ENCODE data around the gene KANSL2. TPM values are rescaled to one million over a fixed set of nuclear protein-coding genes. Genes with fewer than 3 reads are reported as not detected.
"Not testable (repeated sequence)": the region's sequence is repeated elsewhere in the genome, so short reads cannot be mapped to it uniquely, and the experiment has no call there.

KANSL2 gene
- polyA plus RNA-seq, 2 donors: 19.1 to 21.5 TPM

GRCh38 chr12:48668996-48669395 is 13.0 kb downstream of the KANSL2 start:
- WGBS, 2 donors: 90 to 92% methylated on average over 14 of the region's 14 CpGs
- H3K36me3 ChIP-seq (ENCODE audit: control insufficient read depth in 2 of 2, insufficient read depth in 2 of 2, low read length in 1 of 2): peaks cover 9 to 22% of the 10 kb centered on the region in 2 donors
- H3K4me1 ChIP-seq (ENCODE audit: control insufficient read depth in 2 of 2, insufficient read depth in 2 of 2, low read length in 1 of 2): no peaks in the 10 kb centered on the region

GRCh38 chr12:48659863-48660262 is 22.2 kb downstream of the KANSL2 start:
- H3K4me3 ChIP-seq (ENCODE audit: low read depth in 1 of 2, low read length in 2 of 2): no peak overlapping the region
- WGBS, 2 donors: 95 to 96% methylated on average over 4 of the region's 4 CpGs
- H3K27me3 ChIP-seq (ENCODE audit: control insufficient read depth in 1 of 2, insufficient read depth in 2 of 2, low read length in 2 of 2): no peaks in the 10 kb centered on the region
- H3K27ac ChIP-seq (ENCODE audit: low read depth in 2 of 2, low read length in 1 of 2): no peak overlapping the region
- no peaks in the 10 kb centered on the region for H3K4me1 ChIP-seq (ENCODE audit: control insufficient read depth in 2 of 2, insufficient read depth in 2 of 2, low read length in 1 of 2)
- H3K9me3 ChIP-seq (ENCODE audit: control insufficient read depth in 2 of 2, insufficient read depth in 1 of 2, low read depth in 1 of 2, low read length in 1 of 2): no peaks in the 10 kb centered on the region
- peaks cover 6 to 9% of the 10 kb centered on the region in 2 donors for H3K36me3 ChIP-seq (ENCODE audit: control insufficient read depth in 2 of 2, insufficient read depth in 2 of 2, low read length in 1 of 2)

More at GRCh38 chr12:48668996-48669395, 13.0 kb downstream of the KANSL2 start:
- Histone ChIP-seq H3K9me3 (ENCODE audit: control insufficient read depth in 2 of 2, insufficient read depth in 1 of 2, low read depth in 1 of 2, low read length in 1 of 2) (no peaks in the 10 kb centered on the region), H3K4me3 (ENCODE audit: low read depth in 1 of 2, low read length in 2 of 2) (no peak overlapping the region), H3K27ac (ENCODE audit: low read depth in 2 of 2, low read length in 1 of 2) (no peak overlapping the region), H3K27me3 (ENCODE audit: control insufficient read depth in 1 of 2, insufficient read depth in 2 of 2, low read length in 2 of 2) (no peaks in the 10 kb centered on the region)

DNA sequence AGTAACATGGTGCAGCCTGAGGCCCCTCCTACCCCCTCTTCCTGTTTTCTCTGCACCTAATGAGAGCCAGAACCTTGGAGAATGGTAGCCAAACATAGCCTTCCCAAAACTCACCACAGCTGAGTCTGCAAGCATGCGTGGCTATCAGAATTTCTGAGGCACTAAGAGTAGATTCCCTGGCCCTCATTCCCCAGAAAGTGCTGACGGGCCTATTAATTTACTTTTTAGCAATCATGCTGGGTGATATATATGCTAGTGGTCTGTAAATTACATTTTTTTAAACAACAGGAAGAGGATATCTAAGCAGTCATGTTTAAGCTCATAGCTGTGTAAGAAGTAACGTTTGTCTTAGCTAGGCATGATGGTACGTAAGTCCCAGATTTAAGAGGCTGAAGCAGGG is 30.4 kb downstream of the KANSL2 start:
- H3K36me3 ChIP-seq (ENCODE audit: control insufficient read depth in 2 of 2, insufficient read depth in 2 of 2, low read length in 1 of 2): peaks cover 9 to 16% of the 10 kb centered on the region in 2 donors

DNA sequence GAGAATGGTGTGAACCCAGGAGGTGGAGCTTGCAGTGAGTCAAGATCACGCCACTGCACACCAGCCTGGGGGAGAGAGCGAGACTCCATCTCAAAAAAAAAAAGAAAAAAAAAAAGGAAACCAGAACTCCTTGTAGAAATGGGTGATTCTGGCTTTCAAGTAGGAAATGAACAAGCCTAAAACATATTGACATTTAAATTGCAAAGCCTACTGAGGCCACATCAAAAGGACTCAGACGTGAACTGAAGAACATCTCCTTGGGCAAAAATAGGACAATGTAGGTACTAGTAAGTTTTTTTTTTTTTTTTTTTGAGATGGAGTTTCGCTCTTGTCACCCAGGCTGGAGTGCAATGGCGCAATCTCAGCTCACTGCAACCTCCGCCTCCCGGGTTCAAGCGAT is 36.7 kb downstream of the KANSL2 start:
- not testable (repeated sequence) for H3K9me3 ChIP-seq (ENCODE audit: control insufficient read depth in 2 of 2, insufficient read depth in 1 of 2, low read depth in 1 of 2, low read length in 1 of 2); H3K4me3 ChIP-seq (ENCODE audit: low read depth in 1 of 2, low read length in 2 of 2); H3K27ac ChIP-seq (ENCODE audit: low read depth in 2 of 2, low read length in 1 of 2); H3K27me3 ChIP-seq (ENCODE audit: control insufficient read depth in 1 of 2, insufficient read depth in 2 of 2, low read length in 2 of 2); H3K36me3 ChIP-seq (ENCODE audit: control insufficient read depth in 2 of 2, insufficient read depth in 2 of 2, low read length in 1 of 2); H3K4me1 ChIP-seq (ENCODE audit: control insufficient read depth in 2 of 2, insufficient read depth in 2 of 2, low read length in 1 of 2)
- WGBS, 2 donors: 95 to 96% methylated on average over 8 of the region's 8 CpGs

More for the DNA sequence above, 30.4 kb downstream of the KANSL2 start:
- Histone ChIP-seq H3K4me1 (ENCODE audit: control insufficient read depth in 2 of 2, insufficient read depth in 2 of 2, low read length in 1 of 2) (no peaks in the 10 kb centered on the region), H3K9me3 (ENCODE audit: control insufficient read depth in 2 of 2, insufficient read depth in 1 of 2, low read depth in 1 of 2, low read length in 1 of 2) (no peaks in the 10 kb centered on the region), H3K27me3 (ENCODE audit: control insufficient read depth in 1 of 2, insufficient read depth in 2 of 2, low read length in 2 of 2) (no peaks in the 10 kb centered on the region), H3K27ac (ENCODE audit: low read depth in 2 of 2, low read length in 1 of 2) (no peak overlapping the region), H3K4me3 (ENCODE audit: low read depth in 1 of 2, low read length in 2 of 2) (no peak overlapping the region)
- 69 to 74% methylated on average over 4 of the region's 4 CpGs for WGBS, 2 donors

DNA sequence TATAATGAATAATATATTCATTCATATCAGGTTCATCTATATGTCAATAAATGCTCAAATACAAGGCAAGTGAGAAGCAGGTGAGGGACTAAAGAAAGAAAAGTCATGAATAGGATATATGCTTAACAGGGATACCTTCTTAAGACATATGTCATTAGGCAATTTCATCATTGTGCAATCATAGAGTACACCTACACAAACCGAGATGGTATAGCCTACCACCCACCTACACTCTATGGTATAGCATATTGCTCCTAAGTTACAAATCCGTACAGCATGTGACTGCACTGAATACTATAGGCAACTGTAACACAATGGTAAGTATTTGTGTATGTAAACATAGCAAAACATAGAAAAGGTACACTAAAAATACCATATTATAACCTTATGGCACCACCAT is 39.0 kb downstream of the KANSL2 start:
- H3K9me3 ChIP-seq (ENCODE audit: control insufficient read depth in 2 of 2, insufficient read depth in 1 of 2, low read depth in 1 of 2, low read length in 1 of 2): no peaks in the 10 kb centered on the region
- H3K27me3 ChIP-seq (ENCODE audit: control insufficient read depth in 1 of 2, insufficient read depth in 2 of 2, low read length in 2 of 2): no peaks in the 10 kb centered on the region
- H3K4me1 ChIP-seq (ENCODE audit: control insufficient read depth in 2 of 2, insufficient read depth in 2 of 2, low read length in 1 of 2): no peaks in the 10 kb centered on the region
- peaks cover 0 to 3% of the 10 kb centered on the region in 2 donors for H3K36me3 ChIP-seq (ENCODE audit: control insufficient read depth in 2 of 2, insufficient read depth in 2 of 2, low read length in 1 of 2)
- H3K4me3 ChIP-seq (ENCODE audit: low read depth in 1 of 2, low read length in 2 of 2): no peak overlapping the region
- WGBS, 2 donors: 95 to 98% methylated on average over 2 of the region's 2 CpGs
- no peak overlapping the region for H3K27ac ChIP-seq (ENCODE audit: low read depth in 2 of 2, low read length in 1 of 2)

DNA sequence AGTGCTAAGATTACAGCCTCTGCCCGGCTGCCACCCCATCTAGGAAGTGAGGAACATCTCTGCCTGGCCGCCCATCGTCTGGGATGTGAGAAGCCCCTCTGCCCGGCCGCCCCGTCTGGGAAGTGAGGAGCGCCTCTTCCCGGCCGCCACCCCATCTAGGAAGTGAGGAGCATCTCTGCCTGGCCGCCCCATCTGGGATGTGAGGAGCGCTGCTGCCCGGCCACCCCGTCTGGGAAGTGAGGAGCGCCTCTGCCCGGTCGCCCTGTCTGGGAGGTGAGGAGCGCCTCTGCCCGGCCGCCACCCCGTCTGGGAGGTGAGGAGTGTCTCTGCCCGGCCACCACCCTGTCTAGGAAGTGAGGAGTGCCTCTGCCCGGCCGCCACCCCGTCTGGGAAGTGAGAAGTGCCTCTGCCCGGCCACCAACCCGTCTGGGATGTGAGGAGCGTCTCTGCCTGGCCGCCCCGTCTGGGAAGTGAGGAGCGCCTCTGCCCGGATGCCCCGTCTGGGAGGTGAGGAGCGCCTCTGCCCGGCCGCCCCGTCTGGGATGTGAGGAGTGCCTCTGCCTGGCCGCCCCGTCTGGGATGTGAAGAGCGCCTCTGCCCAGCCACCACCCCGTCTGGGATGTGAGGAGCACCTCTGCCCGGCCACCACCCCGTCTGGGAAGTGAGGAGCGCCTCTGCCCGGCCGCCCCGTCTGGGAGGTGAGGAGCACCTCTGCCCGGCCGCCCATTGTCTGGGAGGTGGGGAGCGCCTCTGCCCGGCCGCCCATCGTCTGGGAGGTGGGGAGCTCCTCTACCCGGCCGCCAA is 40.1 kb downstream of the KANSL2 start:
- not testable (repeated sequence) for H3K4me3 ChIP-seq (ENCODE audit: low read depth in 1 of 2, low read length in 2 of 2); H3K4me1 ChIP-seq (ENCODE audit: control insufficient read depth in 2 of 2, insufficient read depth in 2 of 2, low read length in 1 of 2); H3K27ac ChIP-seq (ENCODE audit: low read depth in 2 of 2, low read length in 1 of 2); H3K9me3 ChIP-seq (ENCODE audit: control insufficient read depth in 2 of 2, insufficient read depth in 1 of 2, low read depth in 1 of 2, low read length in 1 of 2); H3K27me3 ChIP-seq (ENCODE audit: control insufficient read depth in 1 of 2, insufficient read depth in 2 of 2, low read length in 2 of 2); H3K36me3 ChIP-seq (ENCODE audit: control insufficient read depth in 2 of 2, insufficient read depth in 2 of 2, low read length in 1 of 2)
- 96% methylated on average over 51 to 54 of the region's 54 CpGs for WGBS, 2 donors

GRCh38 chr12:48640854-48641253 is 41.2 kb downstream of the KANSL2 start:
- Histone ChIP-seq H3K9me3 (ENCODE audit: control insufficient read depth in 2 of 2, insufficient read depth in 1 of 2, low read depth in 1 of 2, low read length in 1 of 2) (no peaks in the 10 kb centered on the region), H3K27ac (ENCODE audit: low read depth in 2 of 2, low read length in 1 of 2) (no peak overlapping the region), H3K4me1 (ENCODE audit: control insufficient read depth in 2 of 2, insufficient read depth in 2 of 2, low read length in 1 of 2) (no peaks in the 10 kb centered on the region), H3K36me3 (ENCODE audit: control insufficient read depth in 2 of 2, insufficient read depth in 2 of 2, low read length in 1 of 2) (no peaks in the 10 kb centered on the region), H3K4me3 (ENCODE audit: low read depth in 1 of 2, low read length in 2 of 2) (no peak overlapping the region), H3K27me3 (ENCODE audit: control insufficient read depth in 1 of 2, insufficient read depth in 2 of 2, low read length in 2 of 2) (no peaks in the 10 kb centered on the region)
- WGBS, 2 donors: 91 to 92% methylated on average over 3 of the region's 3 CpGs

DNA sequence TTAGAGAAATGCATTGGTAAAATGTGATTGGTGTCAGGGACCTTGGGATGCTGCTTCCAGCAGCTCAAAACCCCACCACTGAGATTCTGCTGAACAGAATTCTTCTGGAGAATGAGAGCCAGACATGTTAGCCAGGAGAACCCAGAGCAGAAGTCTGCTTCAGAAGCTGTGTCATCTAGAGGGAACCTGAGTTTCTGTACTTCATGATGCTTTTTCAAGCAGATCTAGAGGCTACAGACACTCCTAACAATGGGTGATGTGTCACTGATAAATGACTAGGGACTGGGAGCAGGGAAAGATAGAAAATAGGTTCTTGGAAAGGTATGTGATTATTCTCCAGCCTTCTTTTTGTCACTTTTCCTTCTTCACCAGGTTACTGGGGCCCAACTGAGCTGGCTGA is 41.6 kb downstream of the KANSL2 start:
- Histone ChIP-seq H3K27ac (ENCODE audit: low read depth in 2 of 2, low read length in 1 of 2) (no peak overlapping the region), H3K36me3 (ENCODE audit: control insufficient read depth in 2 of 2, insufficient read depth in 2 of 2, low read length in 1 of 2) (no peaks in the 10 kb centered on the region), H3K4me1 (ENCODE audit: control insufficient read depth in 2 of 2, insufficient read depth in 2 of 2, low read length in 1 of 2) (no peaks in the 10 kb centered on the region), H3K4me3 (ENCODE audit: low read depth in 1 of 2, low read length in 2 of 2) (no peak overlapping the region), H3K9me3 (ENCODE audit: control insufficient read depth in 2 of 2, insufficient read depth in 1 of 2, low read depth in 1 of 2, low read length in 1 of 2) (no peaks in the 10 kb centered on the region), H3K27me3 (ENCODE audit: control insufficient read depth in 1 of 2, insufficient read depth in 2 of 2, low read length in 2 of 2) (no peaks in the 10 kb centered on the region)

DNA sequence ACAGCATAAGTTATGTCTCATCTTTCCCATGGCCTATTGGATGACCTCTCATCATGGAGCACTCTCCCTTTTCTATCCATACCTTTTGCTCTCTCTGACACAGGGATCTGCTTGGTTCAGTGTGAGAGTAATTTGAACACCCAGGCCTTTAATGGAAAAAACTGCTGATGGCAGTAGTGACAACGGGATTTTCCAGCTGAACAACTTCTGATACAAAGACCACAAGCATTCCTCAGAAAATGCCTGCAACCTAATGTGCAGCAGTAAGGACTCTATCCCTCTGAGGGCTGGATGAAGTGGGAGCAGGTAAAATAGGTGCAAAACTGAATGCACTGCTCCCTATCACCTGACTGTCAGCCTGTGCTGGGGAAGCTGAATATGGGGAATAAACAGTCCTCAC is 51.0 kb downstream of the KANSL2 start:
- H3K27me3 ChIP-seq (ENCODE audit: control insufficient read depth in 1 of 2, insufficient read depth in 2 of 2, low read length in 2 of 2): no peaks in the 10 kb centered on the region
- WGBS, 2 donors: 44 to 50% methylated on average over 1 of the region's 1 CpG
- no peak overlapping the region for H3K4me3 ChIP-seq (ENCODE audit: low read depth in 1 of 2, low read length in 2 of 2)
- H3K4me1 ChIP-seq (ENCODE audit: control insufficient read depth in 2 of 2, insufficient read depth in 2 of 2, low read length in 1 of 2): no peaks in the 10 kb centered on the region
- no peak overlapping the region for H3K27ac ChIP-seq (ENCODE audit: low read depth in 2 of 2, low read length in 1 of 2)
- peaks cover 0 to 2% of the 10 kb centered on the region in 2 donors for H3K9me3 ChIP-seq (ENCODE audit: control insufficient read depth in 2 of 2, insufficient read depth in 1 of 2, low read depth in 1 of 2, low read length in 1 of 2)
- H3K36me3 ChIP-seq (ENCODE audit: control insufficient read depth in 2 of 2, insufficient read depth in 2 of 2, low read length in 1 of 2): no peaks in the 10 kb centered on the region

DNA sequence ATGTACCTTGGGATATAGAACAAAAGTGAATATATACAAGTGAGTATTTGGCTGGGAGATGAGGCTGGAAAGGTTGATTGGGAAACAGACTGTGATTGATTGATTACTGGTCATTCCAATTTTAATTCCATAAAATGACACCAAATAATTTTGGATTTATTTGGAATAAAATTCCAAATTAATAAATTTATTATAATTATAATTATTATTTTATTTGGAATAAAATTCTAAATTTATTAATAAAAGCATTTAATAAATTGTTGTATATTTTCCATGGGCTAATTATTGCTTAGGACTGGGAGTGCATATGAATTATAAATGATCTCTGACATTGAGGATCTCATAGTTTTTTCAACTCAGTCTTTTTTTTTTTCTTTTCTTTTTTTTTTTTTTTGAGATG is 51.7 kb downstream of the KANSL2 start:
- peaks cover 0 to 2% of the 10 kb centered on the region in 2 donors for H3K9me3 ChIP-seq (ENCODE audit: control insufficient read depth in 2 of 2, insufficient read depth in 1 of 2, low read depth in 1 of 2, low read length in 1 of 2)
- H3K4me3 ChIP-seq (ENCODE audit: low read depth in 1 of 2, low read length in 2 of 2): no peak overlapping the region
- no peaks in the 10 kb centered on the region for H3K4me1 ChIP-seq (ENCODE audit: control insufficient read depth in 2 of 2, insufficient read depth in 2 of 2, low read length in 1 of 2)
- H3K27me3 ChIP-seq (ENCODE audit: control insufficient read depth in 1 of 2, insufficient read depth in 2 of 2, low read length in 2 of 2): no peaks in the 10 kb centered on the region
- no peak overlapping the region for H3K27ac ChIP-seq (ENCODE audit: low read depth in 2 of 2, low read length in 1 of 2)
- H3K36me3 ChIP-seq (ENCODE audit: control insufficient read depth in 2 of 2, insufficient read depth in 2 of 2, low read length in 1 of 2): no peaks in the 10 kb centered on the region

All from esophagus (tissue), 2 donors.